Retinal pigment epithelial cell (primary cell): ENCODE measurements around the gene ZDHHC1.

Source experiments
- DNase-seq: peaks from one replicate; pipeline ENCODE4 v3.0.0-alpha.2; 2010; ENCODE audit warnings: low read depth
- H3K4me3 ChIP-seq: 2 replicates; pipeline ENCODE4 v1.5.1; 2011; ENCODE audit warnings: mild to moderate bottlenecking, low read length, control low read depth, moderate library complexity
- CTCF ChIP-seq: conservative IDR thresholded peaks from 2 replicates; pipeline ENCODE4 v1.5.1; 2011; ENCODE audit warnings: low read depth, low read length, control low read depth, inconsistent platforms

The ZDHHC1 gene

GRCh38 chr16:67437513-67437912 is 21.2 kb upstream of the ZDHHC1 start:
- H3K4me3 ChIP-seq: no peak overlapping the region
- TF ChIP-seq CTCF: no peak
- no peak for DNase-seq

- no peak for TF ChIP-seq CTCF
- H3K4me3 ChIP-seq: no peak overlapping the region
- DNase-seq: no peak
Observed at GRCh38 chr16:67436640-67437193, 20.4 kb upstream of the ZDHHC1 start.

- DNase-seq: no peak
- no peak for TF ChIP-seq CTCF
- H3K4me3 ChIP-seq: no peak overlapping the region
Observed at GRCh38 chr16:67435758-67436164, 19.5 kb upstream of the ZDHHC1 start.

GRCh38 chr16:67433131-67433719 is 16.9 kb upstream of the ZDHHC1 start:
- TF ChIP-seq CTCF: no peak
- no peak for DNase-seq
- no peak overlapping the region for H3K4me3 ChIP-seq

GRCh38 chr16:67432506-67432890 is 16.2 kb upstream of the ZDHHC1 start:
- no peak overlapping the region for H3K4me3 ChIP-seq
- DNase-seq: no peak
- no peak for TF ChIP-seq CTCF

- no peak for TF ChIP-seq CTCF
- DNase-seq: no peak
- H3K4me3 ChIP-seq: no peak overlapping the region
Observed at GRCh38 chr16:67431775-67432505, 15.7 kb upstream of the ZDHHC1 start.
